NCI-H2227 treated with DMSO at 0.1 percent for 48 hours (cell line): ENCODE results near the gene PKNOX2.

Source experiments
- DNase-seq: peaks from one replicate; lab custom pipeline; 2025; lab: John Stamatoyannopoulos, UW

Gene PKNOX2

GRCh38 chr11:125164422-125165110, at the start of gene PKNOX2:
Gene PKNOX2, plus strand, starts transcription at chr11:125164751. Its CDS starts 186,555 bp downstream, at chr11:125351306.
- DNase-seq, result peak; percentile 35

GRCh38 chr11:125117429-125117828, 47.1 kb upstream of the PKNOX2 start:
- DNase-seq, result no peak

GRCh38 chr11:125123194-125123946, 41.2 kb upstream of the PKNOX2 start:
- DNase-seq, result no peak

DNA sequence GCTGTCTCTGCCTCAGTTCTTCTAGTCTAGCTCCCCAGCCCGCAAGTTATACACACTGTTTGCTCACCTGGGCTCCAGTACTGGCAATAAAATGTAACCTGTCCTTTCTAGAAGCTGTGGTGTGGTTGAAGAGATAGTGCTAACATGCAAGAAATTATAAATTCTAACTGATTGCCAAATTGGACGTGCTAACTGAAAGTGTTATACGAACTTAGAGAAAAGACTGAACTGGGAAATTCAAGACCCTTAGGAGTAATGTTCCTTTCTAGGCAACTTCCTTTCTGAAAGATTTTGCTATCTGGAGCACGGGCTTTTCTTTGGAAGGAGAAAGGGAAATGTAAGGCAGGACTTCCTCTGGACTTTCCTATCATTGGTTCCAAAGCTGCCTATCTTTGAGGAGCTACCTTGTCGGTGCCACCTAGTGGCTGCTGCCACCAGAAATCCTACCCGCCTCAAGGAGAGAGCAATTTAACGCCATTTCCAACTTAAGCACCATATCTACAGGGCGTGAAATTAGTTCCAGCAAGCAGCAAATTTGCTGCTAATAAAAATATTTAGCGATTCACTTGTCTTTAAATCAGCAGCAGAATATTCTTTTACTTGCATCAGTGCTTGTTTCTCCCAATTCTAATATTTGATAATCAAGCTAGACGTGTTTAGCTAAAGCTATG, 40.5 kb upstream of the PKNOX2 start:
- DNase-seq, result no peak

GRCh38 chr11:125124618-125124992, 39.9 kb upstream of the PKNOX2 start:
- no peak for DNase-seq

- no peak for DNase-seq
Measured at GRCh38 chr11:125128450-125128849, 36.1 kb upstream of the PKNOX2 start.

GRCh38 chr11:125129316-125129993, 35.1 kb upstream of the PKNOX2 start:
- DNase-seq, result peak; percentile 4

DNA sequence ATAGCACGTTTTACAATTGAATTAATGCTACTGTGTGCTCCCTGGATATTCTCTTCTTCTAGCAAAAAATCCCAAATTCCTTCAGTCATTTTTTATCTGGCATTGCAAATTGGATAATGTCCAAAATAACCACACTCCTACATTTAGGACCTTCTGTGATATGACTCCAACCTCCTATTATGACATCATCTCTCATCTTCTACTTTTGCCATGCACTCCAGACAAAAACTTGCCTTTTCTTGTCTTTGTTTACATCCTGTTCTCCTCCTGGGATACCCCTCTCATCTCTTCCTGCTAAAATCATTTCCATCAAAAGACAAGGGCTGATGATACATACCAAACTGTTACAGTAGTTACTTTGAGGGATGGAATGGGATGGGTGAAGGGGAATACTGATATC, 32.5 kb upstream of the PKNOX2 start:
- no peak for DNase-seq

GRCh38 chr11:125132596-125132995, 32.0 kb upstream of the PKNOX2 start:
- no peak for DNase-seq

- DNase-seq, result no peak
Measured at GRCh38 chr11:125136001-125136400, 28.6 kb upstream of the PKNOX2 start.

GRCh38 chr11:125138966-125139365, 25.6 kb upstream of the PKNOX2 start:
- DNase-seq, result no peak

- DNase-seq, result no peak
Measured at GRCh38 chr11:125139778-125140177, 24.8 kb upstream of the PKNOX2 start.

- DNase-seq, result peak; percentile 2
Measured at GRCh38 chr11:125140233-125140632, 24.3 kb upstream of the PKNOX2 start.

GRCh38 chr11:125141178-125141577, 23.4 kb upstream of the PKNOX2 start:
- DNase-seq, result no peak

DNA sequence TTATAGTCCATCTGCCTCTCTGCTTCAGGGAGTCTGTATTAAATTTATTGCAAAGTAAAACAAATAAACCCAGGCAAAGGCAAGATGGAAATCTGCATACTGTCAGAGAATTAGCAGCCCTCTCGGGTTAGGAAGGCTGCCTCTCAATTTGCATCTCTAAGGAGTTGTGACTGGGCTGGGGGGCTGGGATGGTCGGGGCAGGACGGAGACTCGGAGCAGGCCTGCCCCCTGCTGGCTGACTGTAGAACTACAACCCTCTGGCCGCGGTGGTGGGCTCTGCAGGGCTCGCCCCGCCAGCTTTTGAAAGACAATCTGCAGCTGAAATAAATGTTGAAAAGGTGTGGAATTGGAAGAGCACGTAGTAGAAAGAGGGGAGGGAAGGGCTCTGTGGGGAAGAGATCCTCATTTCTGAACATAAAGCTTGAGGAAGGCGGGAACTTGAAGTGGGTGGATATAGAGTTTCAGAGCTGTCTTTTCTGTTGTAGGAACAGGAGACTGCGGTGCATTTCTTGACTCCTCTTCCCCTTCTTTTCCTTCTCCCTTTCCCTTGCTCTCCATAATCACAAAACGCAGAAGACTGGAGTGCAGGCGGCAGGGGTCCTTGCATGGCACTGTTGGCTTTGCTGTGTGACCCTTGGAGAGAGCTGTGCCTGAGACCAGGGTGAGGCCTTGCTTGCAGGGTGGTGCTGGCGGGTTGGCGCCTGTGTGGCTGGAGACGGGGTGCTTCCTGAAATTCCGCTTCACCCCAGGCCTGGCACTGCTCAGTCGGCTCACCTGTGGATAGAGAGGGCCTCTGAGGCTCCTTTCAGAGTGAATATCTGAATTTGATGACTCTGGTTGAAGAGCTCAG, 22.6 kb upstream of the PKNOX2 start:
- no peak for DNase-seq

DNA sequence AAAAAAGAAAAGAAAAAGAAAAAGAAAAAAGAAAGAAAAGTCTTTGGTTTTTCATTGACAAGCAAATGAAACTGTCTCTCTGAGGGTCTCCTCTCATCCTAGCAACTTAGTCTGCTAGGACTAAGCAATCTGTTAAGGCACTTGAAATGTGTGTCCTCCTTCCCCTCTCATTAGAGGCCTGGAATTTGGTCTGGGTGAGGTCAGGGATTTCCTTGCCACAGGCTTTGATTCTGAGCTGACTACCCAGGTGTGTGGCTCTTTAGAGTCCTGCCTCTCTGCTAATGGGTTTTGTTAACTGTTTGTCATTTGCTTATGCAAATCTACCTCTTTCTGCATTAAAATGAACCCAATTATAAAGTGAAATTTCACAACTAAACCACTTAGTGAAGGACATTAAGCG, 18.3 kb upstream of the PKNOX2 start:
- no peak for DNase-seq

DNA sequence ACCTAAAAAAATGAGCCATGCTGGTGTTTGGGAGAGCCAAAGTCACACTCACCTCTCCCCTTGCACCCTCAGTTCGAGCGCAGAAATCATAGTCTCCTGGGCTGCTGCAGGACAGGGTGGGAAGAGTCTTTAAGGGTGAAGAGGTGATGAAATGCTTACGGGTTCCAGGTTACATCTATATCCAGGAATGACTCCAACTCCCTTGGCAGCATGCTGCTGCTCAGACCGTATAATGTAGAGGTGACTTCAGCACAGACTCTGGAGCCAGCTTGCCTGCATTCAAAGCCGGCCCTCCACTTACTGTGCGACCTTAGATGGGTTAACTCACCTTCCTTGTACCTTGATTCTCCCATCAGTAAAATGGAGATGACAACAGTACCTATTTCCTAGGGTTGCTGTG, 17.3 kb upstream of the PKNOX2 start:
- no peak for DNase-seq

DNA sequence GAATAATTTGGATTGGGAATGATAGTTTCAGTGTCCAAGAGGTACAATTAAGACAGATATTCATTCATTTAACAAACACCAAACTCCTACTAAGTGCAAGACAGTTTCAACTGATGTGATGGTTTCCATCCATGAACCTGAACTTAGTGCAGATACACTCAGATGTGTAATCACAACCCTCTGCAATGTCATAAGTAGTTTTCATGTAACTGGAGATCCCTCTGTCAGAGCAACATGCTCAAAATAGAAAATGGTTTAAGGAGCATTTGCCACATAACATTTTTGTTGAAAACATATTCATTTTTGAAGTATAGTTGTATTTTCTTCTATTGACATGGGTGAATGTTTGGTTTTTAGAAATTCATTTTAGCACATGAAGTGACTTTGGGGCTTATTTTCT, 16.5 kb upstream of the PKNOX2 start:
- no peak for DNase-seq

GRCh38 chr11:125148743-125149142, 15.8 kb upstream of the PKNOX2 start:
- DNase-seq, result no peak

- no peak for DNase-seq
Measured at GRCh38 chr11:125153837-125154236, 10.7 kb upstream of the PKNOX2 start.

- no peak for DNase-seq
Measured at GRCh38 chr11:125154378-125155099, 10.0 kb upstream of the PKNOX2 start.
